NCI-H82 treated with DMSO at 0.1 percent for 48 hours (cell line): ENCODE data around the gene KCTD12.

Source experiments
- DNase-seq: peaks from one replicate; lab custom pipeline; 2025; ENCODE audit not compliant: unreplicated experiment; lab: John Stamatoyannopoulos, UW

Gene KCTD12

GRCh38 chr13:76860706-76861105 is 25.5 kb downstream of the KCTD12 start:
- DNase-seq, result no peak

- DNase-seq, result no peak
Observed at GRCh38 chr13:76854894-76855293, 31.3 kb downstream of the KCTD12 start.

DNA sequence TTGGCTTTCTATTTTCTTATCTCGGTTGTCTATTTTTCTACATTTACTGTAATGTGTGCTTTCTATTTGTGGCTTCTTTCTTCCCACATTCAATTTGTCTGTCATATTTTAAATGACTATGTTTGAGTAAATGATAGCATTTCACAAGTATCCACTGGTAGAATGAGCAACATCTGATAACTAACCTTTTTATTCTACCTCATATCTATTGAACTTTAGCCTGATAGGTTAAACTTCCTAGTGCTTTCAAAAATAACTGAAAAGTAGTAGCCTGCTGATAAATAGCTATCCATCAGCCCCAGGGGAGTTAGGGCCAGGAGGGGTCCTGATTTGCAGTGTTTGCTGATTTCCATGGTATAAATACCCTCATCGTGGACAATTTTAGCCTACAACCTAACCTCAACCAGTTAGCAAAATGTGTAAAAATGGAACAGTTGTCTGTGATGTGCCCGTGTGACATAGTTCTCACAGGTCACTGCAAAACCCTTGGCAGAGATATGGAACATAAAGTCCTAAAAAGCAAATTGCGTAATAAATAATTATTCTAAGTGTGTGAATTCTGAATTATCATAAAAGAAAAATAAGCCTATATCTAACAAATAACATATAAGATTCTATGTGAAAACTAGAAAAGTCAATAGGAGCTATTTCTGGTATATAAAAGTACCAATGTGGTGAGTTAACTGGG is 32.1 kb downstream of the KCTD12 start:
- DNase-seq, result no peak

DNA sequence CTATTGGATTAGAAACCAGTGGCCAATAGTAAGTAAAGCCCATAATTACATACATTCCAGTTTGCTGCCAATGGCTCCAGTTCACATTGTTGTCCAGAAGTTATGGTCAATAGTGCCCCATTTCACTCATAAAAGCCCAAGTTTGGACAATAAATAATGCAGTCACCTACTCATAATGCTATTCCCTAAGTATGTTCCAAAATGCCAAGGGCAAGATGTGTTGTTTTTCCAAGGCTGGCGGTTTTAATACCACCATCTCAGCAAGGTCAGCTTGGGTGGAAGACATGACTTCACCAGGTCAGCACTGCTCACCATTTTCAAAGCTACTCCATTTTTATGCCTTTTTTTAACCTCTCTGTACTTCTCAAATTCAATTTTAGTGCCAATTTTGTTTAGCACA is 32.7 kb downstream of the KCTD12 start:
- no peak for DNase-seq

DNA sequence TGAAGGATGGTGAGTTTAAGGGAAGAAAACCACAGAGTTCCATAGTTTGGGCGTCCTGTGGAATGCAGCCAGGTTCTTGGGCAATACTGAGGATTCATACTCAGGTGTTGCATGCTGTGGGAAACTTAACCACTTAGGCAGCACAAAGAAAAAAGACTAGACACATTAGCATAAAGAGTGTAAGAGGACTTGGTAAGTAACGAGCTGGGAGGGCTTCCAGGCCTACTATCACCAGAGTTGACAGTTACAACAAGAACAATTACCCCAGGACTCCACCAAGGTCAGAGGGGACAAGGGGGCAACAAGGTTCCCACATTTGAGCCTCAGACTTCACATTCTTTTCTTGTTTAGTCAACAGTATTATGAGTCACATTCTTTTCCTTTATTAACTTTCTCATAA is 33.2 kb downstream of the KCTD12 start:
- no peak for DNase-seq

GRCh38 chr13:76851961-76852360 is 34.2 kb downstream of the KCTD12 start:
- DNase-seq, result no peak

DNA sequence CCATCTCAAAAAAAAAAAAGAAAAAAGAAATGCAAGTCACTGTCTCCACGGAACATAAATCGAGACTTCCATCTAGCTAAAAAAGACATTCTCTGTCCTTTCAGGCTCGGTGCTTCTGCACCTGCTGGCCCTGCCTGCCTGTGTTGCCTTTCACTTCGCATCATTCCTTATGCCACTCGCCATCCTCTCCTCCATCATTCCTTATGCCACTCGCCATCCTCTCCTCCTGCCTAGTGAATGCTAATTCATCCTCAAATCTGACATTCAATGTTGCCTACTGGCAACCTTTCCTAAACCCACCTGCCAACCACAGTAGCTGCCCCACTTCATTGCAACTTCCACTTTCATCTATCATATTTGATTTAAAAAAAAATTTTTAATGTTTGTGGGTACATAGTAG is 36.7 kb downstream of the KCTD12 start:
- no peak for DNase-seq

DNA sequence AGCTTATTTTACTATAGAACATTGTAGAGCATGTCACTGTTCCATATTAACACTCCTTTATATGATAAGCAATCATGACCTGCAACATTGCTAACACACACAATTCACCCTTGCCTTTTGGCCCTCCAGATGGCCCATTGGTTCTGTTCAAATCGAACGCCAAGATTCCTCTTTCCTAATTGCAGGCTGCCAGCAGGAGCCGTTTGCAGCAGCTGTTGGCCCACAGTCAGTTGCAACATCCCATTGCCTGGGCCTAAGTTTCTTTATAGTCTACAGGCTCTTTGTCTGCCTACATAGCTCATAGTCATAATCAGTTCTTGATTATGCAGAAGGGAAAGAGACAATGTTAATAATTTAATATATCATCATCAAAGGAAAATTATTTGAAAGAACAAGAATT is 37.6 kb downstream of the KCTD12 start:
- DNase-seq, result no peak

DNA sequence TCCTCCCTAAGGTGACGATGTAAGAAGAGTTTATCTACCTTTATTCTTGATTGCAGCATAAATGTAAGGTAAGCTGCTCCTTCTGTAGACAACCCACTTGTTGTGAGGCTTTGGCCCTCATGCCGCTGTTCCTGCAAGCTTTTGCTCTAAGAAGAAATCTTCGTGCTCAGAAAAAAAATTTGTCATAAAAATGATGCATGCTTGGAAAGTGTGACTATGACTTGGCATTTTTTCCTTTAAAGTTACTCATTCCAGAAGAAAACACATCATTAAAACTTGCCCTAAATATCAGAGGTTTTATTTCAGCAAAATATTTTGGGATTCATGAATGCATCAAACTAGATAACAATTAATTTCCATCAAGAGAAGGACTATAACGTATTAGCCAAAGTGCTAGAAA is 39.8 kb downstream of the KCTD12 start:
- DNase-seq, result no peak

GRCh38 chr13:76845865-76846264 is 40.3 kb downstream of the KCTD12 start:
- no peak for DNase-seq

DNA sequence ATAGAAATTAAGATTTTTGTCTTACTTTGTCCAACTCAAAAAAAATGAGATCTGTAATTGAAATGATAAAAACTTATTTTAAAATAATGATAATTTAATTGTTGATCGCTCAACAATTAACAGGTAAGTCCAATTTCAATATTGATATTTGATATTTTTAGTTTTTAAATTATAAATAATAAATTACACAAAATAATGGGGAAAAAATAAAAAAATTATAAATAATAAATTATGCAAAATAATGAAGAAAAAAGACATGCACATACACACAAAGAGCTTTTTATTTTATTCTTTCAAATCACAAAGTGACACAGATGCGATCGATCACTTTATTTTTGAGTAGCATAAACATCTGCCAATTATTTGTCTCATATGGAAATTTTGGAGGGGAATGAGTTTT is 40.8 kb downstream of the KCTD12 start:
- DNase-seq, result no peak

DNA sequence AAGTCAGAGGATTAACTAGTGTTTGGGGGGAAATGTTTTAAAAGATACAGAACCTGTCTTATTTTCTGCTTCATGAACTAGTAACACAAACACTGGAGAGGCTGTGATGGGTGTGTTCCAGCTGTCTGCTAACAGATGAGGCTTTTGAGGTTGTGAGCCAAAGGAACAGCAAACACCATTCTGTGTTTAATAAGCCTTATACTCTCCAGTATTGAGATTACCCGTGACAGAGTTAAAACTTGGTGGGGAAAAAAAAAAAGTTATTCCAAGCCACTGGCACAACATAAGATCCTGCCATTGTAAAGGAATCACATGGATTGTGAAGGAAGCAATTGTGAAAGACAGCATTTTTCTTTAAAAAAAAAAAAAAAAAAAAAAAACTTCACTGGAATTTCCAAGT is 48.4 kb downstream of the KCTD12 start:
- no peak for DNase-seq

- no peak for DNase-seq
Observed at GRCh38 chr13:76836311-76836710, 49.9 kb downstream of the KCTD12 start.

- no peak for DNase-seq
Observed at GRCh38 chr13:76833441-76833954, 52.7 kb downstream of the KCTD12 start.

GRCh38 chr13:76832258-76832988 is 53.8 kb downstream of the KCTD12 start:
- DNase-seq, result no peak

DNA sequence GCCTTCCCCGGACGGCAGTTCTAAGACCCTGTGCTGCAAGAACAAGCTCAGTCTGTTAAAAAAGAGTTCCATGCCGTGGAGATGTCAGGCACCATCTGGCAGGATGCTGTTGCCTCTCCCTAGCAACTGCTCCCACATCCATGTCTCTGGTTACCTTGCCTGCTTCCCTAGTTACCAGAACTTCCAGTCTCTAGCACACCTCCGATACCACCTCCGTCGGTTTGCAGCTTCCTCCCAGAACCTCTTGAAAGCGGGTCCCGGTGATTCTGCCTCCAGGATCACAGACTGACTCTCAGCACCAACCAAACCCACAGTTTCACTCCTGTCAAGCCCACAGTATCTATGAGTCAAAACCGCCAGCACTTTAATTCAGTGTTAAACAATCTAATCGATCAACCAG is 55.4 kb downstream of the KCTD12 start:
- DNase-seq, result no peak
